Measurements from ENCODE around the gene CCDC32.

Gene CCDC32

GRCh38 chr15:40598126-40598525, 33.3 kb upstream of the CCDC32 start:
- Histone ChIP-seq H3K27ac (no peak overlapping the region), H3K4me3 (no peak overlapping the region), H3K27me3 (no peaks in the 10 kb centered on the region), H3K9me3 (no peaks in the 10 kb centered on the region), H3K36me3 (no peaks in the 10 kb centered on the region), H3K4me1 (peaks cover 0 to 10% (median 7%) of the 10 kb centered on the region in 4 donors)
- TF ChIP-seq CTCF (IDR thresholded peaks at IDR 0.05): no peak
- intact Hi-C loops (cut with DNase I; ENCODE audit: low total_unique reads): no loop called here
- no peak for DNase-seq

- DNase-seq: no peak
- H3K27me3 ChIP-seq: no peaks in the 10 kb centered on the region
- no peaks in the 10 kb centered on the region for H3K9me3 ChIP-seq
- no peak overlapping the region for H3K27ac ChIP-seq
- no peaks in the 10 kb centered on the region for H3K36me3 ChIP-seq
- no peak overlapping the region for H3K4me3 ChIP-seq
- intact Hi-C loops (cut with DNase I; ENCODE audit: low total_unique reads): no loop called here
- no peak for TF ChIP-seq CTCF (IDR thresholded peaks at IDR 0.05)
- H3K4me1 ChIP-seq: peaks cover 0 to 10% (median 7%) of the 10 kb centered on the region in 4 donors
Measured at GRCh38 chr15:40597024-40597423, 32.2 kb upstream of the CCDC32 start.

GRCh38 chr15:40595773-40596172, 30.9 kb upstream of the CCDC32 start:
- Histone ChIP-seq H3K4me3 (no peak overlapping the region), H3K4me1 (peaks cover 0 to 10% (median 7%) of the 10 kb centered on the region in 4 donors), H3K36me3 (no peaks in the 10 kb centered on the region), H3K27me3 (no peaks in the 10 kb centered on the region), H3K9me3 (no peaks in the 10 kb centered on the region), H3K27ac (no peak overlapping the region)
- DNase-seq: no peak
- intact Hi-C loops (cut with DNase I; ENCODE audit: low total_unique reads): no loop called here
- TF ChIP-seq CTCF (IDR thresholded peaks at IDR 0.05): no peak

- Histone ChIP-seq H3K9me3 (no peaks in the 10 kb centered on the region), H3K4me3 (peak overlapping the region in 1 of 2 donors; percentile 64), H3K27ac (no peak overlapping the region), H3K36me3 (no peaks in the 10 kb centered on the region), H3K27me3 (no peaks in the 10 kb centered on the region), H3K4me1 (peaks cover 0 to 10% (median 7%) of the 10 kb centered on the region in 4 donors)
- TF ChIP-seq CTCF (IDR thresholded peaks at IDR 0.05): no peak
- intact Hi-C loops (cut with DNase I; ENCODE audit: low total_unique reads): no loop called here
- DNase-seq: no peak
Measured at GRCh38 chr15:40595219-40595618, 30.4 kb upstream of the CCDC32 start.

GRCh38 chr15:40594429-40594836, 29.6 kb upstream of the CCDC32 start:
- DNase-seq: peak; percentile 37 to 70
- no peaks in the 10 kb centered on the region for H3K36me3 ChIP-seq
- TF ChIP-seq CTCF (IDR thresholded peaks at IDR 0.05): no peak

More at GRCh38 chr15:40594429-40594836, 29.6 kb upstream of the CCDC32 start:
- Histone ChIP-seq H3K27ac (peak overlapping the region; percentile 81 to 90), H3K27me3 (no peaks in the 10 kb centered on the region), H3K9me3 (no peaks in the 10 kb centered on the region), H3K4me3 (peak overlapping the region; percentile 56 to 64), H3K4me1 (peaks cover 0 to 13% (median 9%) of the 10 kb centered on the region in 4 donors)
- intact Hi-C loops (cut with DNase I; ENCODE audit: low total_unique reads): no loop called here

All from tibial artery (tissue), 4 donors.